LoVo (cell line): ENCODE results near the gene TEPSIN.

ENCODE experiments used
- DNase-seq: peaks from one replicate; pipeline ENCODE4 v3.0.0-alpha.2; 2016; ENCODE audit warnings: low spot score

Gene TEPSIN

GRCh38 chr17:81270279-81270678 is 31.4 kb upstream of the TEPSIN start:
- no peak for DNase-seq

- no peak for DNase-seq
These were observed 28.7 kb upstream of the TEPSIN start for GRCh38 chr17:81267390-81268067.

DNA sequence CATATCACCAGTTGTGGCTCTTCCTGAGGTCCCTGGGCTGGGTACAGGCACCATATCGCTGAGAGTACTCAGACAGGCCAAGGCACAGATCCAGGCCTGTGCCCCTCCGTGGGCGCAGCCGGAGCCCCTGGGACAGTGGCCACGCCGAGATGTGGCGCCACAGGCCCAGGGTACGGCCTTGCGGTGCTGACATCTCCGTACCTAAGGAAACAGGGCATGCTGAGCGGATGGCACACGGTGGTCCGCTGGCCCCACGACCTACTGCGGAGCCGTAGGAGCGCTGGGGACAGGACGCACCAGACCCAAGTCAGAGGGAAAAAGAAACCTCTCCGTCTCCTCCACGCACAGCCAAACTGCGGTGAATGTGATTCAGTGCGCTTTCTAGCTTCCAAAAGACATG is 26.7 kb upstream of the TEPSIN start:
- no peak for DNase-seq

- DNase-seq, result no peak
These were observed 25.8 kb upstream of the TEPSIN start for GRCh38 chr17:81264640-81265039.

DNA sequence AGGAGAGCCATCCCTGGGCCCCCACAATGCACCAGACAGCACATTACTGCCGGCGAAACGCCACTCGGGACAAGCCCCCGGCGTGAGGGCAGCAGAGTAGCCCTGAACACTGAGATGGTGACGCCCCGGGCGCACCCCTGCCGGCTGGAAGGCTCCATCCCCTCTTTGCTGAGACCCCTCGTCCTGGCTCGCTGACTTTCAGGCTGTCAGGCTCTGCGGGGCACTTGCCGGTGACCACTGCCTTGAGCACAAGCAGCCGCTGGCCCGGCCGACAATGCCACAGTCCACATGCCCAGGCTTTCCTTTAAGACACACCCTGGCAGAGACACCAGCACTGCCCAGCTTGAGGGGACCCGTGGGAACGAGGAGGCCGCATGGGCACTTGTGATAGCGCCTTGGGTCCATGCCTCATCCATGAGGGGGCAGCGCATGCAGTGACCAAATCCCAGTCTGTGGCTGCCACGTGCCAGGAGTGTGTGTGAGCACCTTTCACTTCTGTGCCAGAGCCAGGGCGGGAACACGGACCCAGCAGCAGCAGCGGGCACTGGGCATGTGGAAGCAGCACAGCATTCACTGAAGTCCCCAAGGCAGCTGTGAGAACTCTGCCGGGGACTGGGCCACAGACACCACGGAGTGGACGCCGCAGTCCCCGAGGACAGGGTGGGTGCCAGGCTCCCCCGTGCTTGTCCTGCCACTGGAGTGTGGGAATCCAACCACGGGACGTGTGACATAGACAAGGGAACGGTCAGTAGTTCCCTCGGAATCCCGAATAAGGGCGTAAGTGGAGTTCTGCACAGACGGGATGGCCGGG is 24.7 kb upstream of the TEPSIN start:
- DNase-seq, result no peak

- no peak for DNase-seq
These were observed 22.9 kb upstream of the TEPSIN start for GRCh38 chr17:81261582-81262336.

DNA sequence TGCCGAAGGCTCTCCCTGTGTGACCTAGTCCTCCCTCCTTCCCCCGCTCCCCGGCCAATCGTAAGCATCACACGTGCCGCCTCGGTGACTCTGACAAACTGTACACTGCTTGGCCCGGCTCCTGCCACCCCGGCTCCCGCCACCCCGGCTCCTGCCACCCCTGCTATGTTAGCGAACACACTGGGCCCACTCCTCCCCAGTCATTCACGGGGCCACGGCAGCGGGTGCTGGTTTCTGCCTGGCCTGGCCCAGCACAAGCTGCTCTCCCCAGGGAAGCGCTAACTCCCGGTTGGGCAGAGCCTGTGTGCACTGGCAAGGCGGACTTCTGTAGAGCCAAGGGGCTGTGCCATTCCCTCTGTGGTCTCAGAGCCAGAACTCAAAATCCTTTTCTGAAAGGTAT is 22.2 kb upstream of the TEPSIN start:
- no peak for DNase-seq

- DNase-seq, result no peak
These were observed 21.8 kb upstream of the TEPSIN start for GRCh38 chr17:81260641-81261040.

DNA sequence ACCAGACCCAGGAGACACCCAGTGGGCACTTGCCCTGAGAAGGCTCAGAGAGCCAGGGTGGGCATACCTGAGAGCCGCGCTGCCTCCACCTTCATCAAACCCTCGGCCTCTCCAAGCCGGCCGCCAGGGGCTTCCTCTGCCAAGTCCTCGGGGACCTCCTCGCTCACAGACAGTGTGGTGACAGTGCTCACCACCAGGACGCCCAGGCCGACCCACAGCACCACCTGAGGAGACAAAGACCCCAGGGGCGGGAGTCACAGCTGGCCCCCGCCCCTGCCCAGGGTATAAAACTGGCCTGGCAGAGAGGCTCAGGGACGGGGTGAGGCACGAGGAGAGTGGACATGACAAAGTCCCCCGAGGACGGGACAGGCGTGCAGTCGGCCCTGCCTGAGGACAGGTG is 21.3 kb upstream of the TEPSIN start:
- DNase-seq, result no peak

- DNase-seq, result no peak
These were observed 20.3 kb upstream of the TEPSIN start for GRCh38 chr17:81259058-81259605.

- no peak for DNase-seq
These were observed 19.4 kb upstream of the TEPSIN start for GRCh38 chr17:81258292-81258691.

GRCh38 chr17:81257533-81257932 is 18.7 kb upstream of the TEPSIN start:
- DNase-seq, result no peak

DNA sequence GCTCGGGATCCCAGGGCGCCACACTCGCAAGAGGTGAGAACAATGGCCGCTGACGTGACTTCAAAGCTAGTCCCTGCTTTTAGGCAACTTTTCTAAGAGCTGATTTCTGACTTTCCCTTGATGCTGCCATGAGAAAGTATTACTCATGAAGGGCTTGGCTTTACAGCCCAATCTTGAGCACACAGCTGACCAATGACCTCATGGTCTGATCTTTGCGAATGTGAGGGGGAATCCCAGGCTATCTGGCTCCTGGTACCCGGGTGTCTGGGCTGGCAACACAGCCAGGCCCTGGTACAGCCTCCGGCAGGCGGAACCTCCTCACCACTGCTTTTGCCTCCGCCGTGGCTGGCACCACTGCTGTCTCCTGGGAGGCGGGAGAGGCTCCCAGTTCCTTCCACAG is 17.8 kb upstream of the TEPSIN start:
- DNase-seq, result no peak

DNA sequence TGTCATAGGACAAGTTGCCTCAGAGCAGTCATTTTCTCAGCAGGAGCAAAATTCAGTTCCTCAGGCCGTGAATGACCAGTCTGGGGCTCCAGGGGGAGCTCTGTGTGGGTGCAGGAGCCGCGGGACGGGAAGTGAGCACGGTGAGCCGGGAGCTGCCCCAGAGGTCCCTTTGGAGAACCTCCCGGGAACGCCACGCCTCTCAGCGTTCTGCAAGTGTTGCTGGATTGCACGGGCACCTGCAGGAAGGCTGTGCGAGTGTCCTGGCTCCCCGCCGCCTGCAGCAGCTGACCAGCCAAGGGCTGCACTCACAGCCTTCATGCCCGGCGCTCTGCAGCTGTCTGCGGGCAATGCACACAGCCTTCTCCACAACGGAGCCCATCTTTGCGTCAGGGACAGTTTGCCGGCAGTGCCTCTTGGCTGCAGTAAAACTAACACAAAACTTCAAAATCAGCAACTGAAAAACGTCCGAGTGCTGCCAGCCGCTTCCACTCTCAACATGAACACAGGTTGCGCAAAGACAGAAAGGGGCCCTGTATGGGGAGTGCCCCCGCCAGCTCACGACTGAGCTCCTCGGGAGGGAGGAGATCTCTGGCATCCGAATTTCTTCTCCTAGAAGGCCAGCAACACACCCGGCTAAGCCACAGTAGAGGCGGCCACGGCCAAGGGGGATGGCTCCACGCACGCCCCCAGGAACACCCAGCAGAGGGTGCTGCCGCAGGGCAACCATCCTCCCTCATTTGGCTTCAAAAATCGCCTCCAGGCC is 16.3 kb upstream of the TEPSIN start:
- DNase-seq, result no peak

DNA sequence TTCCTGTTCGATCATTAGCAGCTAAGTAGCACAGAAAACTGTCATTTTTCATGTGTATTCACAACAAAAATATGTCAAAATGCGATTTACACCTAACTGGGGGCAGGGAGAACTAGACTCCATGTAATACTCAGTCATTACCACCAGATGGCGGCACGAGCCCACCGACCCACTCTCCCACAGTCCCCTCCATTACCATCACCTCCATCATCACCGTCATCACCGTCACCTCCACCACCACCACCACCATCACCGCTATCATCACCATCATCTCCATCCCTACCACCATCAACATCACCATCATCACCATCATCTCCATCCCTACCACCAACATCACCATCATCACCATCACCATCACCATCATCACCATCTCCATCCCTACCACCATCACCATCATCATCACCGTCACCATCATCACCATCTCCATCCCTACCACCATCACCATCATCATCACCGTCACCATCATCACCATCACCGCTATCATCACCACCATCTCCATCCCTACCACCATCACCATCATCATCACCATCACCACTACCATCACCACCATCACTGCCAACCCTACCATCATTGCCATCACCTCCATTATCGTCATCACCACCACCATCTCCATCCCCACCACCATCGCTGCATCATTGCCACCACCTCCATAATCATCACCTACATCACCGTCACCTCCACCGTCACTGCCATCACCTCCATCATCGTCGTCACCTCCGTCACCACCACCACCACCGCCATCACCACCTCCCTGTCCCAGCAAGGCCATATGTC is 14.7 kb upstream of the TEPSIN start:
- DNase-seq, result peak; percentile 17

GRCh38 chr17:81252987-81253329 is 14.1 kb upstream of the TEPSIN start:
- no peak for DNase-seq

GRCh38 chr17:81252326-81252986 is 13.6 kb upstream of the TEPSIN start:
- no peak for DNase-seq

- DNase-seq, result no peak
These were observed 12.9 kb upstream of the TEPSIN start for GRCh38 chr17:81251709-81252301.

GRCh38 chr17:81251094-81251708 is 12.3 kb upstream of the TEPSIN start:
- DNase-seq, result no peak
